HG03196 (cell line): ENCODE data around the gene ZFPM1.
"Not testable (repeated sequence)": the region's sequence is repeated elsewhere in the genome, so short reads cannot be mapped to it uniquely, and the experiment has no call there.

Experiments used
- ATAC-seq: cut with Tn5 transposase; IDR thresholded peaks from one replicate; pipeline ENCODE4 v1.9.1; 2021; ENCODE audit not compliant: unreplicated experiment

ZFPM1 gene

GRCh38 chr16:88478889-88479792 is 26.1 kb downstream of the ZFPM1 start:
- no peak for ATAC-seq

GRCh38 chr16:88479793-88480760 is 27.0 kb downstream of the ZFPM1 start:
- ATAC-seq, result no peak

GRCh38 chr16:88480829-88481228 is 27.7 kb downstream of the ZFPM1 start:
- no peak for ATAC-seq

GRCh38 chr16:88481851-88482250 is 28.8 kb downstream of the ZFPM1 start:
- ATAC-seq, result no peak

- ATAC-seq, result no peak
Observed at GRCh38 chr16:88482630-88483391, 29.7 kb downstream of the ZFPM1 start.

- no peak for ATAC-seq
Observed at GRCh38 chr16:88483392-88483641, 30.2 kb downstream of the ZFPM1 start.

GRCh38 chr16:88484505-88485365 is 31.7 kb downstream of the ZFPM1 start:
- ATAC-seq, result no peak

GRCh38 chr16:88485366-88485741 is 32.3 kb downstream of the ZFPM1 start:
- not testable (repeated sequence) for ATAC-seq

GRCh38 chr16:88486398-88487123 is 33.5 kb downstream of the ZFPM1 start:
- ATAC-seq, result no peak

GRCh38 chr16:88487124-88487432 is 34.0 kb downstream of the ZFPM1 start:
- ATAC-seq, result no peak

- no peak for ATAC-seq
Observed at GRCh38 chr16:88487920-88488851, 35.1 kb downstream of the ZFPM1 start.

GRCh38 chr16:88489163-88489741 is 36.2 kb downstream of the ZFPM1 start:
- ATAC-seq, result no peak

- ATAC-seq, result no peak
Observed at GRCh38 chr16:88491001-88491559, 38.0 kb downstream of the ZFPM1 start.

- no peak for ATAC-seq
Observed at GRCh38 chr16:88491560-88492310, 38.7 kb downstream of the ZFPM1 start.

GRCh38 chr16:88493879-88494278 is 40.8 kb downstream of the ZFPM1 start:
- ATAC-seq, result no peak

GRCh38 chr16:88494335-88495154 is 41.5 kb downstream of the ZFPM1 start:
- ATAC-seq, result no peak
